Left lung (tissue), 10 donors: ENCODE data around the gene FBXO24. TPM values are rescaled to one million over a fixed set of nuclear protein-coding genes. Genes with fewer than 3 reads are reported as not detected.

ENCODE experiments used
- ATAC-seq: fragments of 200-7000 bp; cut with Tn5 transposase; one replicate; pipeline ENCODE4 v1.9.1; 2020; ENCODE audit warnings: moderate library complexity
- DNase-seq, 4 donors: peaks; one replicate each; pipeline ENCODE4 v3.0.0-alpha.2; 2013 to 2020
- H3K27ac ChIP-seq, 2 donors: fragments of 200-600 bp; sonication (generic) in 1 of 2; one replicate each; pipeline versions ENCODE4 v1.5.0 to v1.8.0; 2020 to 2021
- H3K27me3 ChIP-seq, 2 donors: fragments of 200-600 bp; sonication (generic) in 1 of 2; one replicate each; pipeline versions ENCODE4 v1.5.0 to v1.8.0; 2020 to 2021
- H3K36me3 ChIP-seq, 2 donors: fragments of 200-600 bp; sonication (generic) in 1 of 2; one replicate each; pipeline versions ENCODE4 v1.5.0 to v1.8.0; 2020 to 2021
- H3K4me1 ChIP-seq, 2 donors: fragments of 200-600 bp; one replicate each; pipeline ENCODE4 v1.8.0; 2021
- H3K4me3 ChIP-seq, 2 donors: fragments of 200-600 bp; sonication (generic) in 1 of 2; one replicate each; pipeline versions ENCODE4 v1.5.0 to v1.8.0; 2020 to 2021; ENCODE audit warnings: mild to moderate bottlenecking in 1 of 2
- H3K9me3 ChIP-seq, 2 donors: fragments of 200-600 bp; sonication (generic) in 1 of 2; one replicate each; pipeline versions ENCODE4 v1.5.0 to v1.8.0; 2020 to 2021
- intact Hi-C, 2 donors: fragments of 100-400 bp; cut with DNase I; formaldehyde crosslinking; loops; one replicate each; pipeline versions ENCODE4 v1.11.2 to v1.14.2; 2022
- polyA plus RNA-seq, 6 donors: library from polyadenylated mRNA; unstranded; fragments of 120-200 nt; gene quantifications; one replicate each; pipeline ENCODE4 v1.2.1, GENCODE V29; 2013; ENCODE audit not compliant: insufficient read length in 6 of 6
- total RNA-seq, 2 donors: library from RNA; stranded (reverse); fragmentation: NEBNext Ultra II Directional; extraction: Animal tissue kit (Norgen Biotek cat#: 25700); gene quantifications; one replicate each; pipeline ENCODE4 v1.2.1, GENCODE V29; 2021
- TF ChIP-seq, protein P1 (sequence below), 2 donors: fragments of 200-600 bp; sonication (generic) in 1 of 2; IDR thresholded peaks; one replicate each; pipeline versions ENCODE4 v1.5.0 to v1.8.0; 2021; ENCODE audit warnings: antibody characterized with exemption in 2 of 2
- donor health status: DM: no; HTN: yes; CAD: no.
- donor health status: DM: no; HTN: no; CAD: no.

Gene FBXO24
- total and polyA plus RNA-seq, 8 donors = 0.37 to 5.5 (median 4.7) TPM

DNA sequence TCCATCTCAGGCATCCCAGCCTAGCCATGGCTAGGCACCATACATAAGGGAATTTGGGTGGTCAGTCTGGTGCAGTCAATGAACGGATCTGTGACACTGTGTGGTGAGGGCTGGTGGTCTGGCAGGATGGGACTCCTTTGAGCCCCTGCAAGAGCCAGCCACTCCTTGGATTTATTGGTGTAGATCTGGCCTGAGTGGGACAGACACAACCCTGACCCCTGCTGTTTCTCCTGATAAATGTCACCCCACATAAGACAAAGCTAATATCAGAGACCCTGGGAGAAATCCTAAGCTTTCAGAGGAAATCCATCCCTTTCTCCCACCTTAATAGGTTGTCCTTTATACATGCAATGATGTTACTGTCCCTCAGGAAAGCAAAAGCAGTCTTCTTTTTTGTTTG lies 2.3 kb downstream of the FBXO24 start:
- Histone ChIP-seq H3K27ac (no peak overlapping the region), H3K9me3 (no peaks in the 10 kb centered on the region), H3K4me1 (peaks cover 14 to 24% of the 10 kb centered on the region in 2 donors), H3K27me3 (peaks cover 0 to 29% of the 10 kb centered on the region in 2 donors), H3K4me3 (no peak overlapping the region), H3K36me3 (no peaks in the 10 kb centered on the region)
- TF ChIP-seq, protein P1, sequence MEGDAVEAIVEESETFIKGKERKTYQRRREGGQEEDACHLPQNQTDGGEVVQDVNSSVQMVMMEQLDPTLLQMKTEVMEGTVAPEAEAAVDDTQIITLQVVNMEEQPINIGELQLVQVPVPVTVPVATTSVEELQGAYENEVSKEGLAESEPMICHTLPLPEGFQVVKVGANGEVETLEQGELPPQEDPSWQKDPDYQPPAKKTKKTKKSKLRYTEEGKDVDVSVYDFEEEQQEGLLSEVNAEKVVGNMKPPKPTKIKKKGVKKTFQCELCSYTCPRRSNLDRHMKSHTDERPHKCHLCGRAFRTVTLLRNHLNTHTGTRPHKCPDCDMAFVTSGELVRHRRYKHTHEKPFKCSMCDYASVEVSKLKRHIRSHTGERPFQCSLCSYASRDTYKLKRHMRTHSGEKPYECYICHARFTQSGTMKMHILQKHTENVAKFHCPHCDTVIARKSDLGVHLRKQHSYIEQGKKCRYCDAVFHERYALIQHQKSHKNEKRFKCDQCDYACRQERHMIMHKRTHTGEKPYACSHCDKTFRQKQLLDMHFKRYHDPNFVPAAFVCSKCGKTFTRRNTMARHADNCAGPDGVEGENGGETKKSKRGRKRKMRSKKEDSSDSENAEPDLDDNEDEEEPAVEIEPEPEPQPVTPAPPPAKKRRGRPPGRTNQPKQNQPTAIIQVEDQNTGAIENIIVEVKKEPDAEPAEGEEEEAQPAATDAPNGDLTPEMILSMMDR (IDR thresholded peaks at IDR 0.05) = no peak
- no peak for ATAC-seq
- no peak for DNase-seq
- intact Hi-C loops = no loop called here

DNA sequence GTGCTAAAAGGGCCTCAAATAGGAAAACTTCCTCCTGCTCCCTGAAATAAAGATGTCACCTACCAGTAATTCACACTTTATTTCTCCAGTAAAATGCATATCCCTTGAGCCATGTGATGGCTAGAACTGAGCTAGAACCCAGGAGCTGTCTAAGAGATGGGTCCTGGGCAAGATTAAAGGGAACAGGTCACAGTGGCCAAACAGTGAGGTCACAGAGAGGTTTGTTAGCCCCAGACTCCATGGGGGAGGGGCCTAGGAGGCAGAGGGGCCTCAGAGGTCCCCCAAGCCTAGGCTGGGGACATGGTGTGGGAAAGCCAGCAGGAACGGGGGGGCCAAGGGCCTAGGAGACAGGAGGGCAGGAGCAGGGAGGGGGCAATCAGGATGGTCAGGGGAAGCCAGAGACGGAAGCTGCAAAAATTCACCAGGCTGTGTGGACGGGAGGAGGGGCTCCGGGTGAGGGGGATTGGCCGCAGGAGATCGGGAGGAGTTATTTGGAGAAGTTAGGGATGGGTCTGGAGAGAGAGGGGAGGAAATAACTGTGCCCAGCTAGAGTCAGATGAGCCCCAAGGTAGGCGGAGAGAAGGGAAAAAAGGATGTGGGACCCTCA lies 3.3 kb downstream of the FBXO24 start:
- TF ChIP-seq, protein P1 (IDR thresholded peaks at IDR 0.05) = no peak
- no peaks in the 10 kb centered on the region for H3K36me3 ChIP-seq
- peaks cover 9 to 15% of the 10 kb centered on the region in 2 donors for H3K4me1 ChIP-seq
- ATAC-seq (no peak), DNase-seq (no peak)
- H3K27ac ChIP-seq = no peak overlapping the region
- H3K9me3 ChIP-seq = no peaks in the 10 kb centered on the region
- peaks cover 0 to 29% of the 10 kb centered on the region in 2 donors for H3K27me3 ChIP-seq
- intact Hi-C loops = no loop called here
- no peak overlapping the region for H3K4me3 ChIP-seq

DNA sequence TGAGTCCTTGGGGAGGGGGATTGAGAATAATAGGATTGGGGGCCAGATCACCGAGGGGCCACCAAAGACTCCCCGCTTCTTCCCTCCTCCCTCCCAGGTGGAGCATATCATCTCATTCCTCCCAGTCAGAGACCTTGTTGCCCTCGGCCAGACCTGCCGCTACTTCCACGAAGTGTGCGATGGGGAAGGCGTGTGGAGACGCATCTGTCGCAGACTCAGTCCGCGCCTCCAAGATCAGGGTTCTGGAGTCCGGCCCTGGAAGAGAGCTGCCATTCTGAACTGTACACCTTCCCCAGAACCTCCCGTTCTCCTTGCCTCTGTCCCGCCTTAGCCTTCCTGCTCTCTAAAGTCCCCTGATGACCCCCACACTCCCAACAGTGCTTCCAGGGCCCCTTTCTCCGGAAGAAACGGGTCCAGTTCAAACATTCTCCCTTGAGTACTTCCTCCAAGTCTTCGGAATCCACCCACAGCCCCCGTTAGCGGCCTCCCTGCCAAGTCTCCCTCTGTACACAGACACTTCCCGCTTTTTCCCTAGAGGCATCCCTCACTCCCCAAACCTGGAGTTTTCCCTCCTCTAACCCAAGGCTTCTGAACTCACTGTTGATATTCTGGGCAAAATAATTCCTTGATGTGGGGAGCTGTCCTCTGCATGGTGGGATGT lies 4.1 kb downstream of the FBXO24 start:
- H3K27me3 ChIP-seq = peaks cover 0 to 29% of the 10 kb centered on the region in 2 donors
- H3K4me1 ChIP-seq = peaks cover 5 to 8% of the 10 kb centered on the region in 2 donors
- H3K27ac ChIP-seq = no peak overlapping the region
- ATAC-seq = no peak
- DNase-seq = no peak
- H3K9me3 ChIP-seq = no peaks in the 10 kb centered on the region
- no peak overlapping the region for H3K4me3 ChIP-seq
- TF ChIP-seq, protein P1 (IDR thresholded peaks at IDR 0.05) = no peak
- H3K36me3 ChIP-seq = no peaks in the 10 kb centered on the region
- intact Hi-C loops = no loop called here

DNA sequence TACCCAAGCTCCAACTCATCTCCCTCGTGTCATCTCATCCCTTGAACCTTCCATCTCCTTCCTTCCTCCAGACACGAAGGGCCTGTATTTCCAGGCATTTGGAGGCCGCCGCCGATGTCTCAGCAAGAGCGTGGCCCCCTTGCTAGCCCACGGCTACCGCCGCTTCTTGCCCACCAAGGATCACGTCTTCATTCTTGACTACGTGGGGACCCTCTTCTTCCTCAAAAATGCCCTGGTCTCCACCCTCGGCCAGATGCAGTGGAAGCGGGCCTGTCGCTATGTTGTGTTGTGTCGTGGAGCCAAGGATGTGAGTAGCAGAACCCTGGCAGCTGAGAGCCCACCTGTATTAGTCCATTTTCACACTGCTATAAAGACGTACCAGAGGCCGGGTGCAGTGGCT lies 5.5 kb downstream of the FBXO24 start:
- ATAC-seq = no peak
- H3K36me3 ChIP-seq = no peaks in the 10 kb centered on the region
- TF ChIP-seq, protein P1 (IDR thresholded peaks at IDR 0.05) = no peak

DNA sequence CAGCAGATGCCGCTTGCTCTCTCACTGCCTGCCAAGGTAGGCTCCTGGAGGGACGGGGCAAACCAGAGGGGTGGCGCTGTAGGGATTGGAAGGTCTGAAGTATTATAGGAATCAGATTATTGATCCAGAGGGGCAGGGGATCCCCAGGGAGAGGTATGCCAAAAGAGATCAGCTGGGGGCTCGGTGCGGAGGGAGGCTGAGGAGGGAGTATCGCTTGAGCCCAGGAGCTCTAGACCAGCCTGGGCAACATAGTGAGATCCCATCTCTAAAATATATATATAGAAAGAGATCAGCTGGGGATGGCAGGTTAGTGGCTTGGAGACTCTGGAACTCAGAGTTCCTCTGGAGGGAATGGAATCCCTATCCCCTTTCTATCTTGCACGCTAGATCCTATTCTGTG lies 9.1 kb downstream of the FBXO24 start:
- no peaks in the 10 kb centered on the region for H3K36me3 ChIP-seq
- H3K27ac ChIP-seq = no peak overlapping the region
- H3K9me3 ChIP-seq = no peaks in the 10 kb centered on the region
- TF ChIP-seq, protein P1 (IDR thresholded peaks at IDR 0.05) = no peak
- DNase-seq (no peak), ATAC-seq (no peak)
- no peak overlapping the region for H3K4me3 ChIP-seq
- intact Hi-C loops = no loop called here
- H3K4me1 ChIP-seq = no peaks in the 10 kb centered on the region
- peaks cover 0 to 17% of the 10 kb centered on the region in 2 donors for H3K27me3 ChIP-seq

More for the DNA sequence above, 5.5 kb downstream of the FBXO24 start:
- intact Hi-C loops = no loop called here
- Histone ChIP-seq H3K9me3 (no peaks in the 10 kb centered on the region), H3K4me3 (no peak overlapping the region), H3K4me1 (peaks cover 5 to 6% of the 10 kb centered on the region in 2 donors), H3K27ac (no peak overlapping the region), H3K27me3 (peaks cover 0 to 29% of the 10 kb centered on the region in 2 donors)
- DNase-seq = peak in 1 of 4 donors; percentile 54
